GM10266 (cell line): ENCODE data around the gene CELF4.

Experiments
- DNase-seq: peaks from one replicate; pipeline ENCODE4 v3.0.0; 2012; ENCODE audit errors: extremely low spot score
- TF ChIP-seq, protein P1 (sequence below): IDR thresholded peaks from 2 replicates; pipeline ENCODE4 v1.5.1; 2012; ENCODE audit warnings: mild to moderate bottlenecking, low read depth; ENCODE audit not compliant: control insufficient read depth, insufficient read depth; ENCODE audit errors: missing control alignments

The CELF4 gene

DNA sequence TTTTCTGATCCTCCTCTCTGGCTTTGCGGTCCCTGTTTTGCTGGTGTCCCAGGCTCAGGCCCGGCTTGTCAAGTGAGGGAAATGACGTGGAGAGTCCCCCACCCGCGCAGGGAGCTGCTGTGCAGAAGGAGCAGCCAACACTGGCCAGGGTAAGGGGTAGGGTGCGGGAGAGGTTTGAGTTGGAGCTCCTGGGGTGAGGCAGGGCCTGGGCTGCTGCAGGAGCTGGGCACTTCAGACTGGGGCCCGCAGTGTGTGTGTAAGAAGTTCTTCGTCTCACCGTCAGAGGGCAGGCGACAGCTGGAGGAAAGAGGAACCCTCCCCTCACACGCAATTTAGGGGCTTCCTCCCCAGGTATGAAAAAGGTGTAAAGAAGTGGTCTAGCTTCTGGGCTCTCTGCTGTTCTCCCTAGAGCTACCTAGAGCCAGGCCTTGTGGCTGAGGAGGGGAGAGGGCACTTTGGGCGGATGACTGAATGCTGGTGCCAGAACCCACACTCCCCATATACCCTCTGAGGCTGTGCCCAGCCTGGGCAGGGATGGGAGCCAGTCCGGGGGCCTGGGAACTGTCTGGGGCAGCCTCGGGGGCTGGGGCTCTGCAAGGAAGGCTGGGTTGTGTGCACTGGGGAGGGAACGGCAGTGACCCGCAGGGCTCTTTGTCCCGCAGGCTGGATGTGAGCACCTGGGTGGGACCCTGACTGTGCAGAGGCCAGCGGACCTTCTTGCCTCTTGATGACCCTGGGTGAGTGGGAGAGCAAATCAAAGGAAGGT is 11.8 kb downstream of the CELF4 start:
- TF ChIP-seq, protein P1, sequence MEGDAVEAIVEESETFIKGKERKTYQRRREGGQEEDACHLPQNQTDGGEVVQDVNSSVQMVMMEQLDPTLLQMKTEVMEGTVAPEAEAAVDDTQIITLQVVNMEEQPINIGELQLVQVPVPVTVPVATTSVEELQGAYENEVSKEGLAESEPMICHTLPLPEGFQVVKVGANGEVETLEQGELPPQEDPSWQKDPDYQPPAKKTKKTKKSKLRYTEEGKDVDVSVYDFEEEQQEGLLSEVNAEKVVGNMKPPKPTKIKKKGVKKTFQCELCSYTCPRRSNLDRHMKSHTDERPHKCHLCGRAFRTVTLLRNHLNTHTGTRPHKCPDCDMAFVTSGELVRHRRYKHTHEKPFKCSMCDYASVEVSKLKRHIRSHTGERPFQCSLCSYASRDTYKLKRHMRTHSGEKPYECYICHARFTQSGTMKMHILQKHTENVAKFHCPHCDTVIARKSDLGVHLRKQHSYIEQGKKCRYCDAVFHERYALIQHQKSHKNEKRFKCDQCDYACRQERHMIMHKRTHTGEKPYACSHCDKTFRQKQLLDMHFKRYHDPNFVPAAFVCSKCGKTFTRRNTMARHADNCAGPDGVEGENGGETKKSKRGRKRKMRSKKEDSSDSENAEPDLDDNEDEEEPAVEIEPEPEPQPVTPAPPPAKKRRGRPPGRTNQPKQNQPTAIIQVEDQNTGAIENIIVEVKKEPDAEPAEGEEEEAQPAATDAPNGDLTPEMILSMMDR, result peak; percentile 28
- DNase-seq, result no peak

DNA sequence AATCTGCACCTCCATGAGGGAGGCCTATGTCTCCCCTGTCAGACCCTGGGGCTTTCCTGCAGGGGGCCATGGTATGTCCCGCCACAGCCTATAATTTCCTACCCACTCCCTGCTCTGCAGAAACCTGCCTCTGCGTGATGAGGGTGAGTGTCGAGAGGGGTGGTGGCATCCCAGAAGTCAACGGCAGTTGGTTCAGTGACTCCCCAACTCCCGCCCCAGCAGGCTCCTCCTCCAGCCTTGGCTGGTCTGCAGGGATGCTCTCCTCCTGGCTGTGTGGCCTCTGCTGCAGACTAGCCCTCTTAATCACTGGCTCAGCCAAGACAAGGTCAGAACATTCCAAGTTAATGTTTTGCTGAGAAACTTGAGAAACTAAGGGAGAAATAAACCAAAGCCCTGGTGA is 13.3 kb downstream of the CELF4 start:
- DNase-seq, result no peak
- TF ChIP-seq, protein P1, result no peak

DNA sequence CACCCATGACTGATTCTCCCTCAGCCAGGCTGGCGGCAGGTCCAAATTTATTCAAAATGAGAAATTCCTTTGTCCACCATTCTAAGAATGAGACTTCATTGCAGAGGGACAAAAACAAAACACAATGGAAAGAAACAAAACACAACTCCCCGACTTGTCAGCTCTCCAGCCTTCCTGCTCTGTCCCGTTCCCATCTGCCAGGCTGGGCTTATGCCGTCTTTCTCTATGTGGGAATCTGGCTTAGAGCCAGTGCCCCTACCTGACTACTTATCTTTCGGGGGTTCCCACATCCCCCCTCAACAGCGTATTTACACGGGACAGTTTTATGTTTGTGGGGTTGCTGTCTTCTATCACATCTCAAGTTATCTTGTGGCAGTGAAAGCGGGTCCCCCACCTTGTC is 13.8 kb downstream of the CELF4 start:
- TF ChIP-seq, protein P1, result no peak
- DNase-seq, result no peak

DNA sequence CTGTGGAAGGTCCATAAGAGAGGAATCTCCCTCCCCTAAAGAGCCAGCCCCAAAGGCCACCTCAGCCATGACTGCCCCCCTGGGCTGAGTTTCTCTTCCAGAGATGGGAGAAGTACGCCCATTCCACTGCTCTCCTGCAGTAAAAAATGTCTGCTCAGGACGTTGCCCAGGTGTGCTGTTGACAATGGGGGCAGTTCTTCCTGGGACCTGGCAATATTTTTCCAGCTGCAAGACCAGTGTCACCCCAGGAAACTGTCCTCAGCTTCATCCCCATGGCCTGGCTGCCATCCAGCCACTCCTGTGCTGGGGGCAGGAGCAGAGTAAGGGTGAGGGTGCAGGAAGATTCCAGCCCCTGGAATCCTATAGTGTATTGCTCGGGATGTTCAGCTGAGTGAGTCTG is 14.3 kb downstream of the CELF4 start:
- no peak for DNase-seq
- TF ChIP-seq, protein P1, result no peak

DNA sequence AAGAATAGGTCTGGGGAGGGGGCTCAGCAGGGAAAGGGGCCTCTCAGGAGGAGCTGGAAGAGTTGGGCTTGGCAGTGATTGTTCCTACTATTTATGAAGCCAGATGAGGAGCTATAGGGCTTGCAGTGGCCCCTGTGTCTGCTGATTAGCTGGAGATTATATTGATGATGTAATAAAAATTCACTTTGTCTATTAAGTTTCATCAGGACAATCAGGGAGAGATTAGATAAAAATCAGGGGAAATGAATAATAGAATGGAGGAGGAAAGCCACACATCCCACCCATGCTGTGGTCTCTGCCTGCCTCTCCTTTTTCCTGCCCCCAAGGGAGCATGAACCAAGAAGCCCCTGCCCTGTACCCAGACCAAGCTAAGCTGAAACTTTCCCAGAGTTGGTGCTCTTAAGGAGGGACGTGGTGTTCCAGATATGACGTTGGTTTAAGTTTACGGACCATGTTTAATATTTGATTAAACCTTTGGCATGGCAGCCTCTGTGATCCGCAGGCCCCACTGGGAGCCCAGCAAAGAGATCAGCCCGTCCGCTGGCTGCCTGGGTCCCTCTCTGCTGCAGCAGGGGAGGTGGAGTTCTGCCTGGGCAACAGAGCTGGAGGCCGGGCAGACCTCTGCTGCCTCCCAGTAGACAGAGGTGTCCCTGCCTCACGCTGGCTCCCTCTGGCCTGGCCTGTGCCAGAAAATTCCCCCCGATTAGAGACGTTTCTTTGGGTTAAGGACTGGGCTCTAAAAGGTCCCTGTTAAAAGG is 15.3 kb downstream of the CELF4 start:
- no peak for DNase-seq
- TF ChIP-seq, protein P1, result no peak

DNA sequence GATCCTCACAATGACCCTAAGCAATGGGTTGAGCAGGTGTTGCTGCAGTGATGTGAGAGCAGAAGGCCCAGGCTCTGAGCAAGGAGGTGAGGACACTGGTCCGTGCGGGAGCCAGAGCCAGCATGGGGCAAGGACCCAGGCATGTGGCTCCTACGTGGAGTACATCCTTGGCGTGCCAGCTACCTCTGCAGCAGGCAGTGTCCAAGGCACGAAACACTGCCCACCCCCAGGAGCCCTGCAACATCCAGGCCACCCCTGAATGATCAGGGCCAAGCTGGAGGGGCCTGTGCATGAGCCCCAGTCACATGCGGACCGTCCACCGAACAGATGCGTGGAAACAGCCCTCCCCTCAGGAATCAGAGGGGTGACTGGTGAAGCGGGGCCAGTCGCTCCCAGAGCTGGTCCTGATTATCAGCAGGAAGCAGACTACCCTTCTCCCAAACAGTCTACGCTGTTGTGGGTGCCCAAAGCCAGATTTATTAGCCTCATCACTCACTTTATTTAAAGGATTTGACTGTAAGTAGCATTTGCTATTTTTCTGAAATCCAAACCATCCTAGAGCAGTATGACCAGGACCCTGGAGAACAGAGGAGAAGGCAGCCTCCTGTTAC is 16.8 kb downstream of the CELF4 start:
- TF ChIP-seq, protein P1, result no peak

More for the DNA sequence above, 16.8 kb downstream of the CELF4 start:
- no peak for DNase-seq
